ENCODE results near the gene ABCA2. TPM values are rescaled to one million over a fixed set of nuclear protein-coding genes. Genes with fewer than 3 reads are reported as not detected.

ABCA2 gene
- total RNA-seq, 1 donor, result 20.3 TPM

DNA sequence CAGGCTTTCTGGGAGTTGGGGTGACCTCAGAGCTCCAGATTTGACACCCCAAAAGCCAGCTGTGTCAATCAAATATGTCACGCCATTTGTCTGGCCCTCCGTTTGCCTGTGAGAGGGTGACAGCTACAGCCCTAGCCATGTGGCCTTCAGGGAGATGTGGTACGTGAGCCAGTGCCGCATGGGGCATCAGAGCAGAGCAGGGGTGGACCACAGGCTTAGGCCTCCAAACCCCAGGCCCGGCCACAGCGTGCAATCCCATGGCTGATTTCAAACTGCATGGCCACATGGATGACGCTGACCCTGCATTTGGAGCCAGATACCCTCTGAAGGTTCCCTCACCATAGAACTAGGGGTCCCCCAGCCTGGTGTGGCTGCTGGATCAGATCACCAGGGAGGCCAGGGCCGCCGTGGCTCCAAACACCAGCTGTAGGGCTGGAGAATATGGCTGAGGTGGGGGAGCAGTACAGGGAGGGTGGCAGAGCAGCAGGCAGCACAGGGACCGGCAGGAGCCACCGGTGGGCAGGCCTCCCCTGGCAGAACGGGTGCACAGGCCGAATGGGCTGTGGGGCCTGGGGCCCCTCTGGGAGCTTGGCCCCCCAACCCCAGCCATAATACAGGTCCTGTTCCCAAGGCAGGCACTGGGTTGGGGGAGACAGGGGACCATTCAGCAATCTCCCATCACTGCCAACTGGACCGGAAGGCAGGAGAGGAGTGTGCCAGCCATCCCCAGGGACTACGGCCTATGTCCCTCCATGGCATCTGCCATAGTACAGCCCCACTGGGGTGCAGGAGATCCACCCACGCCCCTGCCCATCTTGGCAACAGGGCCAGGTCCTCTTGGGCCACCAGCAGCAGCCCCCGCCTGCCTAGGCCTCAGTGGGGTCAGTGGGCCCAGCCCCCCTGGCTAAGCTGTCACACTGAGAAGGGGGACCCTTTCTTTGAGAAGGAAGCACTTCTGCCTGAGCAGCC is 40.8 kb upstream of the ABCA2 start:
- H3K4me2 ChIP-seq (ENCODE audit: insufficient read depth, low read length), result peak overlapping the region; percentile 82
- no peaks in the 10 kb centered on the region for H3K36me3 ChIP-seq (ENCODE audit: insufficient read depth, low read length)
- H4K20me1 ChIP-seq (ENCODE audit: insufficient read depth, low read length), result peaks cover 6% of the 10 kb centered on the region
- peaks cover 5% of the 10 kb centered on the region for H3K4me1 ChIP-seq (ENCODE audit: insufficient read depth, low read length)
- H2AFZ ChIP-seq (ENCODE audit: low read length), result no peak overlapping the region
- TF ChIP-seq, protein P1, sequence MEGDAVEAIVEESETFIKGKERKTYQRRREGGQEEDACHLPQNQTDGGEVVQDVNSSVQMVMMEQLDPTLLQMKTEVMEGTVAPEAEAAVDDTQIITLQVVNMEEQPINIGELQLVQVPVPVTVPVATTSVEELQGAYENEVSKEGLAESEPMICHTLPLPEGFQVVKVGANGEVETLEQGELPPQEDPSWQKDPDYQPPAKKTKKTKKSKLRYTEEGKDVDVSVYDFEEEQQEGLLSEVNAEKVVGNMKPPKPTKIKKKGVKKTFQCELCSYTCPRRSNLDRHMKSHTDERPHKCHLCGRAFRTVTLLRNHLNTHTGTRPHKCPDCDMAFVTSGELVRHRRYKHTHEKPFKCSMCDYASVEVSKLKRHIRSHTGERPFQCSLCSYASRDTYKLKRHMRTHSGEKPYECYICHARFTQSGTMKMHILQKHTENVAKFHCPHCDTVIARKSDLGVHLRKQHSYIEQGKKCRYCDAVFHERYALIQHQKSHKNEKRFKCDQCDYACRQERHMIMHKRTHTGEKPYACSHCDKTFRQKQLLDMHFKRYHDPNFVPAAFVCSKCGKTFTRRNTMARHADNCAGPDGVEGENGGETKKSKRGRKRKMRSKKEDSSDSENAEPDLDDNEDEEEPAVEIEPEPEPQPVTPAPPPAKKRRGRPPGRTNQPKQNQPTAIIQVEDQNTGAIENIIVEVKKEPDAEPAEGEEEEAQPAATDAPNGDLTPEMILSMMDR (IDR thresholded peaks at IDR 0.05; ENCODE audit: extremely low read depth, low read depth, low read length), result no peak
- no peaks in the 10 kb centered on the region for H3K79me2 ChIP-seq (ENCODE audit: insufficient read depth, low read length)
- peak overlapping the region; percentile 35 for H3K4me3 ChIP-seq (ENCODE audit: insufficient read depth, low read length)
- peak; percentile 72 for DNase-seq (ENCODE audit: insufficient read length, low spot score, missing footprints)
- H3K27me3 ChIP-seq (ENCODE audit: insufficient read depth, low read length), result no peaks in the 10 kb centered on the region
- H3K27ac ChIP-seq (ENCODE audit: low read depth, low read length), result no peak overlapping the region
- no peaks in the 10 kb centered on the region for H3K9me3 ChIP-seq (ENCODE audit: low read depth, low read length)

DNA sequence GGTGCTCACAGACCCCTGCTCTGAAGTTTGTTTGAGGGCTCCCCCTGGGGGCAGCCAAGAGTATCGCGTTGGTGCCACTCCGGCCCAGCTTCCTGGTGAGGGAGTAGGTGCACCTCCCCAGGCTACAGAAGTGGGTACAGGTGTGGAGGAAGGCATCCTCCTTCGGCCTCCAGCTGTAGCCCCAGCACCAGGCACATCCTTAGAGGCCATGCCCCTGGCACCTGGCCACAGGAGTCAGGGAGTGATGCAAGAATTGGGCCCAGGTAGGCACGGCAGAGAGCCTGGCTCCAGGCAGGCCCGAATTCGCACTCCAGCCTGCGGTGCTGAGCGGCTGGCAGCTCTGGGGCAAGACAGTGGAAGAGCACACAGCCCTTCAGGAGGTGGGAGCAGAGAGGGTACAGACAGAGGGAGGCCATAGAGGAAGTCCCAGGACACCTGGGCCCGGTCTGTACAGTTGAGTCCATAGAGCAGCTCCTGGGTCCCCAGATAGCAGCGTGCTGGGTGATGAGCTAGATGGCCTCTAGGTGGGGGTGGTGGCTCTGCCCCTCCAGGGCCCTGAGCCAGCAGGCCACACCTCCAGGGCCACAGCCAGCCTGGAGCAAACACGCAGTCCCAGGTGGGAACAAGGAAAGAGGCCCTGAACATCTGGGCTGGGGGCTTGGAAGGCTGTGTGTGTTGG is 40.0 kb upstream of the ABCA2 start:
- TF ChIP-seq, protein P1 (IDR thresholded peaks at IDR 0.05; ENCODE audit: extremely low read depth, low read depth, low read length), result peak; percentile 74
- H3K4me3 ChIP-seq (ENCODE audit: insufficient read depth, low read length), result no peak overlapping the region
- H3K36me3 ChIP-seq (ENCODE audit: insufficient read depth, low read length), result no peaks in the 10 kb centered on the region
- DNase-seq (ENCODE audit: insufficient read length, low spot score, missing footprints), result peak; percentile 99
- H2AFZ ChIP-seq (ENCODE audit: low read length), result no peak overlapping the region
- peaks cover 5% of the 10 kb centered on the region for H3K4me1 ChIP-seq (ENCODE audit: insufficient read depth, low read length)
- H3K27me3 ChIP-seq (ENCODE audit: insufficient read depth, low read length), result no peaks in the 10 kb centered on the region
- H3K4me2 ChIP-seq (ENCODE audit: insufficient read depth, low read length), result no peak overlapping the region
- no peak overlapping the region for H3K27ac ChIP-seq (ENCODE audit: low read depth, low read length)
- peaks cover 6% of the 10 kb centered on the region for H4K20me1 ChIP-seq (ENCODE audit: insufficient read depth, low read length)
- no peaks in the 10 kb centered on the region for H3K79me2 ChIP-seq (ENCODE audit: insufficient read depth, low read length)
- H3K9me3 ChIP-seq (ENCODE audit: low read depth, low read length), result no peaks in the 10 kb centered on the region

DNA sequence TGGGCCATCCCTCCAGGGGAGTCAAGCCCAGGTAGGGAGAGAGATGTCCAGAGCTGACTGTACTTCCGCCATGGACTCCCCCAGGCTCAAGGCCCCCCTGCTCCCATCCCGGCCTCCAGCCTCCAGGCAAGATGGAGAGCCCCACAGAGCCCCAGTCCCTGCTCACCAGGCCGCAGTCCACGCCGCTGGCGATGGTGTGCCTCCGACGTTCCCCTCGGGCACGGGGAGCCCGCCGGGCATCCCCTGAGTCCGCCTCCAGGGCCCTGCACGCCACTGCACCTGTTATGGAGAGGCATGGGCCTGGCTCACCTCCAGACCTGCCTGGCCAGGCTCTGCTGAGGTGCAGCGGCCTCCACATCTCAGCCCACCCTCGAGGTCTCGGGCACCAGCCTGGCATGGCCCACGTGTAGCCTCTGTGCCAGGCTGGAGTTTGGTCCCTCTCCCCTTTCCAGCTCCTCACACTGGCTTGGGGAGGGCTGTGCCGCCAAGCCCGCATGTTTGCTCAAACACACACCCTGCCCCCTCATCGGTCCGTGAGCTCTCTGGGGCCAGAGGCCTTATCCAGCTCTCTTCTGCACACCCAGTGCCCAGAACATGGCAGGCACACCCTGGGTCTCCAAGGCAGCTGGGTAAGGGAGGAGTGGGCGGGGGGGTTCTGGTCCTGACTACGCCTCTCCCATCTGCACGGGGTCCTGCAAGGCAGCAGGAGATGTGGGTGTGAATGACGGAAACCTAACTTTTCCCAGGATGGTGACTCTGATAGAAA is 38.2 kb upstream of the ABCA2 start:
- Histone ChIP-seq H3K9me3 (ENCODE audit: low read depth, low read length) (no peaks in the 10 kb centered on the region), H3K4me2 (ENCODE audit: insufficient read depth, low read length) (no peak overlapping the region), H3K79me2 (ENCODE audit: insufficient read depth, low read length) (no peaks in the 10 kb centered on the region), H4K20me1 (ENCODE audit: insufficient read depth, low read length) (peaks cover 6% of the 10 kb centered on the region), H2AFZ (ENCODE audit: low read length) (no peak overlapping the region), H3K27me3 (ENCODE audit: insufficient read depth, low read length) (no peaks in the 10 kb centered on the region), H3K4me1 (ENCODE audit: insufficient read depth, low read length) (peaks cover 5% of the 10 kb centered on the region), H3K27ac (ENCODE audit: low read depth, low read length) (no peak overlapping the region), H3K36me3 (ENCODE audit: insufficient read depth, low read length) (no peaks in the 10 kb centered on the region), H3K4me3 (ENCODE audit: insufficient read depth, low read length) (no peak overlapping the region)
- TF ChIP-seq, protein P1 (IDR thresholded peaks at IDR 0.05; ENCODE audit: extremely low read depth, low read depth, low read length), result no peak
- DNase-seq (ENCODE audit: insufficient read length, low spot score, missing footprints), result peak; percentile 75
